Neural progenitor cell (in vitro differentiated cells): ENCODE data around the gene RPUSD1.

Experiments
- EZH2 ChIP-seq: fragments of 200-600 bp; sonication (generic); IDR thresholded peaks from 2 replicates; pipeline ENCODE4 v1.6.1; 2017; ENCODE audit warnings: antibody characterized with exemption, mild to moderate bottlenecking, moderate library complexity
- EZH2phosphoT487 ChIP-seq: fragments of 200-600 bp; sonication (generic); IDR thresholded peaks from 2 replicates; pipeline ENCODE4 v1.6.1; 2017; ENCODE audit warnings: antibody characterized with exemption
- TF ChIP-seq, protein P1 (sequence below): fragments of 200-600 bp; sonication (generic); IDR thresholded peaks from 2 replicates; pipeline ENCODE4 v1.5.1; 2017; ENCODE audit warnings: antibody characterized with exemption, mild to moderate bottlenecking

DNA sequence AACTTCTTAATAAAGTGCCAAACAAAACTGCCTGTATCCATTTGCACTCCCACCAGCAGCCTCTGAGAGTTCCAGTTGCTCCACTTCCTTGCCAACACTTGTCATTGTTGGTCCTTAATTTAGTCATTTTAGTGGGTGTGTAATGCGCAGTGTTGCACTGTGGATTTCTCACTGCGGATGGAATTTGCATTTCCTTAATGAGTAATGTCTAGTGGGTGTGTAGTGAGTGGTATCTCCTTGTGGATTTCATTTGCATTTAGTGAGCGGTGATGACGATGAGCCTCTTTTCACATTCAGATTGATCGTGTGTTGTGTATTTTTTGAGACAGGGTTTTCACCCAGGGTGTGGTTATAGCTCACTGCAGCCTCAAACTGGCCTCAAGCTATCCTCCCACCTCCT, 31.8 kb downstream of the RPUSD1 start:
- TF ChIP-seq EZH2 (no peak), EZH2phosphoT487 (no peak)
- TF ChIP-seq, protein P1, sequence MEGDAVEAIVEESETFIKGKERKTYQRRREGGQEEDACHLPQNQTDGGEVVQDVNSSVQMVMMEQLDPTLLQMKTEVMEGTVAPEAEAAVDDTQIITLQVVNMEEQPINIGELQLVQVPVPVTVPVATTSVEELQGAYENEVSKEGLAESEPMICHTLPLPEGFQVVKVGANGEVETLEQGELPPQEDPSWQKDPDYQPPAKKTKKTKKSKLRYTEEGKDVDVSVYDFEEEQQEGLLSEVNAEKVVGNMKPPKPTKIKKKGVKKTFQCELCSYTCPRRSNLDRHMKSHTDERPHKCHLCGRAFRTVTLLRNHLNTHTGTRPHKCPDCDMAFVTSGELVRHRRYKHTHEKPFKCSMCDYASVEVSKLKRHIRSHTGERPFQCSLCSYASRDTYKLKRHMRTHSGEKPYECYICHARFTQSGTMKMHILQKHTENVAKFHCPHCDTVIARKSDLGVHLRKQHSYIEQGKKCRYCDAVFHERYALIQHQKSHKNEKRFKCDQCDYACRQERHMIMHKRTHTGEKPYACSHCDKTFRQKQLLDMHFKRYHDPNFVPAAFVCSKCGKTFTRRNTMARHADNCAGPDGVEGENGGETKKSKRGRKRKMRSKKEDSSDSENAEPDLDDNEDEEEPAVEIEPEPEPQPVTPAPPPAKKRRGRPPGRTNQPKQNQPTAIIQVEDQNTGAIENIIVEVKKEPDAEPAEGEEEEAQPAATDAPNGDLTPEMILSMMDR, result no peak
